ENCODE results near the gene CEP83. TPM values are rescaled to one million over a fixed set of nuclear protein-coding genes. Genes with fewer than 3 reads are reported as not detected.

The CEP83 gene
- total RNA-seq, 1 experiment from 2014 or later = 19.2 TPM

GRCh38 chr12:94374124-94374523 lies 85.5 kb downstream of the CEP83 start:
- intact Hi-C loops (cut with micrococcal nuclease) = no loop called here
- Histone ChIP-seq H3K4me2 (ENCODE audit: low read length) (no peak overlapping the region), H3K4me3 (replicated peaks in 1 of 2; ENCODE audit: low read depth in 1 of 2, low read length in 2 of 2) (no peak overlapping the region), H3K36me3 (ENCODE audit: control insufficient read depth in 1 of 2, insufficient read depth in 2 of 2, low read length in 2 of 2) (peaks cover 0 to 11% of the 10 kb centered on the region in 2 experiments; a peak in 1 of 4 replicates), H2AFZ (ENCODE audit: low read depth, low read length, poor library complexity, severe bottlenecking) (no peak overlapping the region), H3K9ac (ENCODE audit: low read length) (no peak overlapping the region), H3K27ac (ENCODE audit: low read depth, low read length) (no peak overlapping the region), H3K79me2 (ENCODE audit: insufficient read depth, low read length) (no peaks in the 10 kb centered on the region; the same call in 1 of the 2 replicates), H3K4me1 (ENCODE audit: control insufficient read depth in 1 of 2, insufficient read depth in 2 of 2, low read length in 2 of 2) (no peaks in the 10 kb centered on the region), H3K9me2 (ENCODE audit: insufficient read depth) (no peaks in the 10 kb centered on the region), H3K27me3 (ENCODE audit: insufficient read depth, low read length) (no peaks in the 10 kb centered on the region), H3K9me3 (ENCODE audit: control insufficient read depth in 1 of 2, insufficient read depth in 1 of 2, low read depth in 1 of 2, low read length in 2 of 2) (no peaks in the 10 kb centered on the region), H4K20me1 (ENCODE audit: insufficient read depth) (no peaks in the 10 kb centered on the region)
- BruUV-seq (replicated peaks) = no TSS peak
- no peak for TF ChIP-seq SP1 (IDR thresholded peaks at IDR 0.05; ENCODE audit: low read depth)
- no peak for TF ChIP-seq FOSL1 (IDR thresholded peaks at IDR 0.05; ENCODE audit: low read depth)
- no peak for TF ChIP-seq ATF3 (IDR thresholded peaks at IDR 0.05)
- TF ChIP-seq ELF1 (IDR thresholded peaks at IDR 0.05; ENCODE audit: borderline replicate concordance, low read depth) = no peak
- no peak for TF ChIP-seq ZNF274 (IDR thresholded peaks at IDR 0.05; ENCODE audit: low read depth, low read length)
- no peak for TF ChIP-seq YY1 (IDR thresholded peaks at IDR 0.05; ENCODE audit: extremely low read depth, insufficient replicate concordance, low read depth, low read length)
- CTCF ChIA-PET = no interaction called here
- POLR2A ChIA-PET = no interaction called here
- DNase-seq (ENCODE audit: low read depth, low spot score) (no peak), ATAC-seq (no peak)
- RAD21 ChIA-PET (ENCODE audit: low non-redundant PET in 1 of 2, low total read pairs in 2 of 2, uncharacterized antibody in 2 of 2, unreplicated experiment in 2 of 2) = no interaction called here

GRCh38 chr12:94372461-94372860 lies 87.2 kb downstream of the CEP83 start:
- Histone ChIP-seq H3K4me2 (ENCODE audit: low read length) (no peak overlapping the region), H3K9me2 (ENCODE audit: insufficient read depth) (no peaks in the 10 kb centered on the region), H4K20me1 (ENCODE audit: insufficient read depth) (no peaks in the 10 kb centered on the region), H2AFZ (ENCODE audit: low read depth, low read length, poor library complexity, severe bottlenecking) (no peak overlapping the region), H3K27ac (ENCODE audit: low read depth, low read length) (no peak overlapping the region), H3K79me2 (ENCODE audit: insufficient read depth, low read length) (no peaks in the 10 kb centered on the region; the same call in 1 of the 2 replicates), H3K4me1 (ENCODE audit: control insufficient read depth in 1 of 2, insufficient read depth in 2 of 2, low read length in 2 of 2) (no peaks in the 10 kb centered on the region), H3K27me3 (ENCODE audit: insufficient read depth, low read length) (no peaks in the 10 kb centered on the region), H3K36me3 (ENCODE audit: control insufficient read depth in 1 of 2, insufficient read depth in 2 of 2, low read length in 2 of 2) (peaks cover 0 to 6% of the 10 kb centered on the region in 2 experiments; a peak in 2 of 4 replicates), H3K4me3 (replicated peaks in 1 of 2; ENCODE audit: low read depth in 1 of 2, low read length in 2 of 2) (no peak overlapping the region), H3K9ac (ENCODE audit: low read length) (no peak overlapping the region), H3K9me3 (ENCODE audit: control insufficient read depth in 1 of 2, insufficient read depth in 1 of 2, low read depth in 1 of 2, low read length in 2 of 2) (no peaks in the 10 kb centered on the region)
- BruUV-seq (replicated peaks) = no TSS peak
- ChIA-PET RAD21 (ENCODE audit: low non-redundant PET in 1 of 2, low total read pairs in 2 of 2, uncharacterized antibody in 2 of 2, unreplicated experiment in 2 of 2) (no interaction called here), CTCF (no interaction called here), POLR2A (no interaction called here)
- intact Hi-C loops (cut with micrococcal nuclease) = no loop called here
- ATAC-seq (no peak), DNase-seq (ENCODE audit: low read depth, low spot score) (no peak)
- TF ChIP-seq EGR1 (IDR thresholded peaks at IDR 0.05; ENCODE audit: low read depth) (no peak), ZFX (IDR thresholded peaks at IDR 0.05) (no peak), YY1 (IDR thresholded peaks at IDR 0.05; ENCODE audit: extremely low read depth, insufficient replicate concordance, low read depth, low read length) (no peak), CBX3 (IDR thresholded peaks at IDR 0.05; ENCODE audit: low read depth) (no peak), TCF7L2 (IDR thresholded peaks at IDR 0.05; ENCODE audit: borderline replicate concordance, extremely low read depth, insufficient read depth, insufficient read length) (no peak), CEBPB (IDR thresholded peaks at IDR 0.05; ENCODE audit: low read depth) (no peak), RAD21 (IDR thresholded peaks at IDR 0.05; ENCODE audit: low read depth) (no peak), REST (IDR thresholded peaks at IDR 0.05; ENCODE audit: low read depth) (no peak), ATF3 (IDR thresholded peaks at IDR 0.05) (no peak), SRF (IDR thresholded peaks at IDR 0.05; ENCODE audit: low read depth) (no peak), CTCF (IDR thresholded peaks at IDR 0.05 in 2 of 3, conservative IDR thresholded peaks at IDR 0.05 in 1 of 3; ENCODE audit: borderline replicate concordance in 1 of 3, insufficient read depth in 1 of 3, low read depth in 2 of 3, low read length in 2 of 3) (no peak), MAX (IDR thresholded peaks at IDR 0.05) (no peak)

Data from HCT116 (cell line).